HUES64 (cell line): ENCODE results near the gene PREPL. TPM values are rescaled to one million over a fixed set of nuclear protein-coding genes. Genes with fewer than 3 reads are reported as not detected.
"Not testable (repeated sequence)": the region's sequence is repeated elsewhere in the genome, so short reads cannot be mapped to it uniquely, and the experiment has no call there.

Experiments
- H3K27ac ChIP-seq: 2 replicates; pipeline ENCODE4 v1.7.0; 2013; ENCODE audit warnings: low read depth, low read length, inconsistent platforms
- H3K27me3 ChIP-seq: 2 replicates; pipeline ENCODE4 v1.6.1; 2013; ENCODE audit warnings: mild to moderate bottlenecking, low read length; ENCODE audit not compliant: insufficient read depth
- H3K36me3 ChIP-seq: 2 replicates; pipeline ENCODE4 v1.6.1; 2013; ENCODE audit warnings: mild to moderate bottlenecking, low read length; ENCODE audit not compliant: insufficient read depth
- H3K4me1 ChIP-seq: 2 replicates; pipeline ENCODE4 v1.6.1; 2013; ENCODE audit warnings: mild to moderate bottlenecking, low read length, moderate library complexity; ENCODE audit not compliant: insufficient read depth
- H3K4me3 ChIP-seq: 2 replicates; pipeline ENCODE4 v1.5.1; 2013; ENCODE audit warnings: mild to moderate bottlenecking, low read length, moderate library complexity
- H3K9ac ChIP-seq: 2 replicates; pipeline ENCODE4 v1.6.1; 2013; ENCODE audit warnings: mild to moderate bottlenecking, low read depth, low read length
- H3K9me3 ChIP-seq: 2 replicates; pipeline ENCODE4 v1.6.1; 2013; ENCODE audit warnings: low read depth, low read length; ENCODE audit not compliant: insufficient read depth
- WGBS: fragments of 150-250, 120-280 bp; methylation state at CpG from one replicate; pipeline ENCODE4 v1.1.7; 2013; ENCODE audit warnings: missing lambda C conversion rate; 5-methylcytosine and 5-hydroxymethylcytosine counted together
- polyA plus RNA-seq, 2 experiments: library from polyadenylated mRNA; stranded (reverse); fragments of 50-300 nt; gene quantifications; one replicate each; pipeline ENCODE4 v1.2.3, GENCODE V29; 2013

Gene PREPL
- 23.6 TPM for polyA plus RNA-seq (2013, experiment 1 of 2)
- 27.3 TPM for polyA plus RNA-seq (2013, experiment 2 of 2)

GRCh38 chr2:44361330-44362206, at the start of gene PREPL, which contains the start of gene CAMKMT:
Gene PREPL, minus strand, starts transcription at chr2:44361494. Its CDS starts 15,152 bp downstream, at chr2:44346342.
Gene CAMKMT, plus strand, starts transcription at chr2:44361947.
- peak within 1 kb of the TSS; percentile 66 for H3K4me3 ChIP-seq
- 0 out of 2 replicates have a peak, but pooled peaks cover 4% of the 10 kb centered on the region for H3K27me3 ChIP-seq
- peak within 1 kb of the TSS; percentile 82 for H3K9ac ChIP-seq
- H3K4me1 ChIP-seq = no peaks in the 10 kb centered on the region
- peak within 1 kb of the TSS; percentile 92 for H3K27ac ChIP-seq
- under 1% methylated on average over 57 of the region's 57 CpGs for WGBS
- no peaks in the 10 kb centered on the region for H3K9me3 ChIP-seq
- no peaks in the 10 kb centered on the region for H3K36me3 ChIP-seq

- peak overlapping the region; percentile 8; the same call in 1 of the 2 replicates for H3K9ac ChIP-seq
- no peaks in the 10 kb centered on the region for H3K9me3 ChIP-seq
- 76% methylated on average over 4 of the region's 6 CpGs for WGBS
- H3K27ac ChIP-seq = peak overlapping the region; percentile 39; the same call in 1 of the 2 replicates
- H3K4me3 ChIP-seq = no peak overlapping the region
- no peaks in the 10 kb centered on the region for H3K27me3 ChIP-seq
- H3K4me1 ChIP-seq = peaks cover 30% of the 10 kb centered on the region
- H3K36me3 ChIP-seq = no peaks in the 10 kb centered on the region
These were observed 37.1 kb upstream of the PREPL start for GRCh38 chr2:44398243-44398897.

- H3K4me3 ChIP-seq = no peak overlapping the region
- WGBS = 62% methylated on average over 6 of the region's 7 CpGs
These were observed 36.3 kb upstream of the PREPL start for GRCh38 chr2:44397447-44398175.

GRCh38 chr2:44392338-44392943, 31.1 kb upstream of the PREPL start:
- 50% methylated on average over 1 of the region's 3 CpGs for WGBS
- Histone ChIP-seq H3K9ac (no peak overlapping the region), H3K4me1 (peaks cover 15% of the 10 kb centered on the region), H3K9me3 (peaks cover 6% of the 10 kb centered on the region; the same call in 1 of the 2 replicates), H3K4me3 (no peak overlapping the region), H3K27ac (no peak overlapping the region), H3K27me3 (no peaks in the 10 kb centered on the region), H3K36me3 (no peaks in the 10 kb centered on the region)

More at GRCh38 chr2:44397447-44398175, 36.3 kb upstream of the PREPL start:
- no peaks in the 10 kb centered on the region for H3K9me3 ChIP-seq
- H3K36me3 ChIP-seq = no peaks in the 10 kb centered on the region
- H3K4me1 ChIP-seq = peaks cover 30% of the 10 kb centered on the region
- peak overlapping the region; percentile 8; the same call in 1 of the 2 replicates for H3K9ac ChIP-seq
- no peaks in the 10 kb centered on the region for H3K27me3 ChIP-seq
- peak overlapping the region; percentile 11; the same call in 1 of the 2 replicates for H3K27ac ChIP-seq

- no peak overlapping the region for H3K9ac ChIP-seq
- H3K36me3 ChIP-seq = no peaks in the 10 kb centered on the region
- H3K4me1 ChIP-seq = peaks cover 9% of the 10 kb centered on the region; the same call in 1 of the 2 replicates
- no CpG with 5 or more reads among the region's 1 CpG for WGBS
- H3K27ac ChIP-seq = no peak overlapping the region
- H3K4me3 ChIP-seq = no peak overlapping the region
- no peaks in the 10 kb centered on the region for H3K27me3 ChIP-seq
- H3K9me3 ChIP-seq = peaks cover 7% of the 10 kb centered on the region; the same call in 1 of the 2 replicates
These were observed 28.6 kb upstream of the PREPL start for GRCh38 chr2:44389895-44390294.

GRCh38 chr2:44388877-44389276, 27.6 kb upstream of the PREPL start:
- Histone ChIP-seq H3K36me3 (no peaks in the 10 kb centered on the region), H3K4me1 (peaks cover 9% of the 10 kb centered on the region; the same call in 1 of the 2 replicates), H3K4me3 (no peak overlapping the region), H3K9ac (no peak overlapping the region), H3K27ac (no peak overlapping the region), H3K9me3 (peaks cover 12% of the 10 kb centered on the region; the same call in 1 of the 2 replicates), H3K27me3 (no peaks in the 10 kb centered on the region)
- 68% methylated on average over 4 of the region's 4 CpGs for WGBS

GRCh38 chr2:44385226-44385625, 23.9 kb upstream of the PREPL start:
- Histone ChIP-seq H3K9me3 (peaks cover 12% of the 10 kb centered on the region; the same call in 1 of the 2 replicates), H3K4me1 (peaks cover 11% of the 10 kb centered on the region)
- 85% methylated on average over 2 of the region's 2 CpGs for WGBS
- not testable (repeated sequence) for H3K27ac ChIP-seq, H3K4me3 ChIP-seq, H3K36me3 ChIP-seq, H3K27me3 ChIP-seq, H3K9ac ChIP-seq

- H3K9me3 ChIP-seq = no peaks in the 10 kb centered on the region
- H3K9ac ChIP-seq = no peak overlapping the region
- H3K36me3 ChIP-seq = peaks cover 22% of the 10 kb centered on the region; the same call in 1 of the 2 replicates
- WGBS = 92% methylated on average over 1 of the region's 2 CpGs
- H3K27ac ChIP-seq = no peak overlapping the region
- no peak overlapping the region for H3K4me3 ChIP-seq
- peaks cover 10% of the 10 kb centered on the region for H3K4me1 ChIP-seq
- H3K27me3 ChIP-seq = no peaks in the 10 kb centered on the region
These were observed 16.2 kb upstream of the PREPL start for GRCh38 chr2:44377486-44377885.

GRCh38 chr2:44372246-44372645, 11.0 kb upstream of the PREPL start:
- H3K4me1 ChIP-seq = peaks cover 9% of the 10 kb centered on the region
- H3K9ac ChIP-seq = no peak overlapping the region
- peaks cover 17% of the 10 kb centered on the region; the same call in 1 of the 2 replicates for H3K36me3 ChIP-seq
- H3K4me3 ChIP-seq = no peak overlapping the region
- no peaks in the 10 kb centered on the region for H3K9me3 ChIP-seq
- WGBS = 86% methylated on average over 3 of the region's 3 CpGs
- peak overlapping the region; percentile 48; the same call in 1 of the 2 replicates for H3K27ac ChIP-seq
- no peaks in the 10 kb centered on the region for H3K27me3 ChIP-seq

GRCh38 chr2:44371445-44371844, 10.2 kb upstream of the PREPL start:
- H3K4me1 ChIP-seq = peaks cover 9% of the 10 kb centered on the region
- H3K27ac ChIP-seq = no peak overlapping the region
- no peaks in the 10 kb centered on the region for H3K9me3 ChIP-seq
- no peak overlapping the region for H3K4me3 ChIP-seq
- H3K27me3 ChIP-seq = no peaks in the 10 kb centered on the region
- H3K9ac ChIP-seq = no peak overlapping the region
- H3K36me3 ChIP-seq = peaks cover 17% of the 10 kb centered on the region; the same call in 1 of the 2 replicates
